Spleen (tissue), 11 donors: Measurements from ENCODE around the gene GRM5. TPM values are rescaled to one million over a fixed set of nuclear protein-coding genes. Genes with fewer than 3 reads are reported as not detected.

ENCODE experiments used
- DNase-seq: peaks from one replicate; pipeline ENCODE4 v3.0.0-alpha.2; 2020
- H3K27ac ChIP-seq, 8 donors: fragments of 200-600 bp; sonication (generic) in 7 of 8; 1 replicate in 4 of 8; 2 replicates in 4 of 8; pipeline versions ENCODE4 v1.5.0 to v1.8.0; 2016 to 2021; ENCODE audit warnings: inconsistent platforms in 4 of 8, mild to moderate bottlenecking in 4 of 8, moderate library complexity in 1 of 8
- H3K27me3 ChIP-seq, 7 donors: fragments of 200-600 bp; sonication (generic) in 6 of 7; replicated peaks in 1 of 7; 1 replicate in 4 of 7; 2 replicates in 3 of 7; pipeline versions ENCODE4 v1.5.0 to v1.8.0; 2016 to 2021; ENCODE audit warnings: inconsistent platforms in 3 of 7, mild to moderate bottlenecking in 1 of 7
- H3K36me3 ChIP-seq, 6 donors: fragments of 200-600 bp; sonication (generic) in 5 of 6; 1 replicate in 4 of 6; 2 replicates in 2 of 6; pipeline versions ENCODE4 v1.5.0 to v1.8.0; 2016 to 2021; ENCODE audit warnings: inconsistent platforms in 2 of 6
- H3K4me1 ChIP-seq, 6 donors: fragments of 200-600 bp; sonication (generic) in 5 of 6; 1 replicate in 3 of 6; 2 replicates in 3 of 6; pipeline versions ENCODE4 v1.5.0 to v1.8.0; 2016 to 2021; ENCODE audit warnings: inconsistent platforms in 3 of 6
- H3K4me3 ChIP-seq, 8 donors: fragments of 200-600 bp; sonication (generic) in 7 of 8; 1 replicate in 4 of 8; 2 replicates in 4 of 8; pipeline versions ENCODE4 v1.5.0 to v1.8.0; 2016 to 2021; ENCODE audit warnings: inconsistent platforms in 4 of 8, mild to moderate bottlenecking in 4 of 8, moderate library complexity in 2 of 8
- H3K9me3 ChIP-seq, 8 donors: fragments of 200-600 bp; sonication (generic) in 7 of 8; 1 replicate in 4 of 8; 2 replicates in 4 of 8; pipeline versions ENCODE4 v1.5.0 to v1.8.0; 2016 to 2021; ENCODE audit warnings: inconsistent platforms in 4 of 8
- CTCF ChIP-seq, 11 experiments: fragments of 200-600 bp in 7 of 11; fragments of 450-650 bp in 4 of 11; sonication (generic) in 4 of 11; IDR thresholded peaks in 8 of 11; conservative IDR thresholded peaks in 3 of 11; 1 replicate in 7 of 11; 2 replicates in 4 of 11; pipeline versions ENCODE4 v1.4.0 to v1.8.0; 2016 to 2021; ENCODE audit warnings: antibody characterized with exemption in 11 of 11, inconsistent platforms in 4 of 11, mild to moderate bottlenecking in 1 of 11
- POLR2A ChIP-seq, 3 donors: fragments of 450-650 bp; IDR thresholded peaks; one replicate each; pipeline ENCODE4 v1.5.1; 2017; ENCODE audit warnings: antibody characterized with exemption in 3 of 3, mild to moderate bottlenecking in 1 of 3
- POLR2AphosphoS5 ChIP-seq, 3 donors: sonication (generic); formaldehyde crosslinking; IDR thresholded peaks; one replicate each; pipeline ENCODE4 v1.5.1; 2017; ENCODE audit warnings: antibody characterized with exemption in 3 of 3
- WGBS, 5 donors: extraction: QIAGEN DNeasy Blood & Tissue Kit in 3 of 5; methylation state at CpG; one replicate each; pipeline versions ENCODE4 v1.1.5 to v1.1.7; 2013 to 2018; 5-methylcytosine and 5-hydroxymethylcytosine counted together
- intact Hi-C: fragments of 100-400 bp; cut with DNase I; formaldehyde crosslinking; loops from one replicate; pipeline ENCODE4 v1.15.0; 2023; ENCODE audit warnings: low total_unique reads
- polyA plus RNA-seq, 3 donors: library from polyadenylated mRNA; stranded (reverse); fragments of 200-250 nt; gene quantifications; one replicate each; pipeline ENCODE4 v1.2.1, GENCODE V29; 2013
- total RNA-seq, 7 donors: library from RNA; depleted of rRNA in 3 of 7; stranded (reverse); fragments of >200 nt in 3 of 7; fragmentation: NEBNext Ultra II Directional in 4 of 7; extraction: Animal tissue kit (Norgen Biotek cat#: 25700) in 4 of 7; gene quantifications; one replicate each; pipeline versions ENCODE4 v1.1.0 to v1.2.1, GENCODE V29; 2016 to 2021
- donor health status: healthy with polysubstance abuse.
- donor health status: DM: no; HTN: no; CAD: no; lungs with moderate emphysema.
- donor health status: DM: no; HTN: no; CAD: no.
- donor health status: Bipolar disorder and iron deficiency.
- donor health status: healthy.
- donor health status: DM: no; HTN: no; CAD: no.
- donor health status: DM: yes; HTN: yes; CAD: no.

GRM5 gene
- total and polyA plus RNA-seq, 10 donors: under 0.01 TPM; not detected in 9

- Histone ChIP-seq H3K9me3 (no peaks in the 10 kb centered on the region), H3K36me3 (no peaks in the 10 kb centered on the region), H3K27ac (no peak overlapping the region), H3K27me3 (no peaks in the 10 kb centered on the region), H3K4me3 (no peak overlapping the region), H3K4me1 (no peaks in the 10 kb centered on the region)
- no peak for DNase-seq
- TF ChIP-seq POLR2A (IDR thresholded peaks at IDR 0.05) (no peak), POLR2AphosphoS5 (IDR thresholded peaks at IDR 0.05) (no peak), CTCF (IDR thresholded peaks at IDR 0.05 in 8 of 11, conservative IDR thresholded peaks at IDR 0.05 in 3 of 11) (no peak)
- intact Hi-C loops: no loop called here
- WGBS, 5 donors: 87 to 95% (median 95%) methylated on average over 2 of the region's 2 CpGs
Measured at GRCh38 chr11:88494848-88495247, 570.9 kb downstream of the GRM5 start.

DNA sequence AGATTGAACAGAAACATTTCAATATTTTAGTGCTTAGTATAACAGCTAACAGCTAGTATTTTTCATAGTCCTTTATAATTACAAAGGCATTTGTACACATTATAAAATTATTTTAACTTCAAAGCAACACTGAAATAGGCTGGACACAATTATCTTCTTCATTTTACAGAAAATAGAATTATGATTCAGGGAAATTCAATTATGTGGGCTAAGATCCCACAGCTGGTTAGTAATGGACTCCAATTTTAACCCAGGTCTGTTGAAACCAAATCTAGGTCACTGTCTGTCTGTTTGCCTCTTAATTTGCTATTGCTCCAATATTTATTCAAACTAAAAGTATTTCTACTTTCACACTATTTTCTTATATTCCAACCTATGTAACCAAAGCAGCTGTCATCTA lies 574.1 kb downstream of the GRM5 start:
- no peaks in the 10 kb centered on the region for H3K36me3 ChIP-seq
- no peak overlapping the region for H3K27ac ChIP-seq
- H3K9me3 ChIP-seq: no peaks in the 10 kb centered on the region
- TF ChIP-seq POLR2AphosphoS5 (IDR thresholded peaks at IDR 0.05) (no peak), CTCF (IDR thresholded peaks at IDR 0.05 in 8 of 11, conservative IDR thresholded peaks at IDR 0.05 in 3 of 11) (no peak), POLR2A (IDR thresholded peaks at IDR 0.05) (no peak)
- no peak for DNase-seq
- H3K4me1 ChIP-seq: no peaks in the 10 kb centered on the region
- H3K4me3 ChIP-seq: no peak overlapping the region
- intact Hi-C loops: no loop called here
- no peaks in the 10 kb centered on the region for H3K27me3 ChIP-seq

GRCh38 chr11:88489030-88489429 lies 576.8 kb downstream of the GRM5 start:
- no peaks in the 10 kb centered on the region for H3K27me3 ChIP-seq
- no peak for TF ChIP-seq POLR2AphosphoS5 (IDR thresholded peaks at IDR 0.05)
- no peak for TF ChIP-seq POLR2A (IDR thresholded peaks at IDR 0.05)
- no peak for TF ChIP-seq CTCF (IDR thresholded peaks at IDR 0.05 in 8 of 11, conservative IDR thresholded peaks at IDR 0.05 in 3 of 11)
- DNase-seq: no peak
- no peak overlapping the region for H3K4me3 ChIP-seq
- H3K4me1 ChIP-seq: peaks cover 0 to 4% (median 0%) of the 10 kb centered on the region in 6 donors
- WGBS, 5 donors: 76 to 87% (median 86%) methylated on average over 2 of the region's 2 CpGs
- no peak overlapping the region for H3K27ac ChIP-seq
- intact Hi-C loops: no loop called here
- no peaks in the 10 kb centered on the region for H3K9me3 ChIP-seq
- H3K36me3 ChIP-seq: no peaks in the 10 kb centered on the region

DNA sequence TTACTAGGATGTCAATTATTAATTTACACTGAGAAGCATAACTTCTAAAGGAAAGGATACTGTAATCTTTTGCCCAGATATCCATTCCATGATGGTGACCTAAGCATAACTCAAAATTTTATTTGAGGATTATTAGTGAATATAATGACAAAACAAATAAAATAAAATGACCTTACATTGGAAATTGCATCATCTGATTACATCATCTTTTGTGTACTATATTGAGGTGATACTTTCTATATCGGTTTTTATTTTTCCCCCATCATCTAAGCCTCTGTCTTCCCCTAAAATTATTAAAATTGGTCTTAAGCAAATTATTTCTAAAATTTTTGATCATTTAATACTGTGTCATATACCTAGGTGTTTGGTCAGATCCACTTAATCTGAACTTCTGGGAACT lies 578.1 kb downstream of the GRM5 start:
- TF ChIP-seq CTCF (IDR thresholded peaks at IDR 0.05 in 8 of 11, conservative IDR thresholded peaks at IDR 0.05 in 3 of 11) (no peak), POLR2AphosphoS5 (IDR thresholded peaks at IDR 0.05) (no peak), POLR2A (IDR thresholded peaks at IDR 0.05) (no peak)
- Histone ChIP-seq H3K27me3 (peaks cover 0 to 4% (median 0%) of the 10 kb centered on the region in 7 donors), H3K36me3 (no peaks in the 10 kb centered on the region), H3K4me3 (no peak overlapping the region), H3K9me3 (no peaks in the 10 kb centered on the region), H3K27ac (no peak overlapping the region), H3K4me1 (peaks cover 0 to 4% (median 0%) of the 10 kb centered on the region in 6 donors)
- no peak for DNase-seq
- 78 to 98% (median 84%) methylated on average over 1 of the region's 1 CpG for WGBS, 5 donors
- intact Hi-C loops: no loop called here
